ENCODE measurements around the gene PARD3. TPM values are rescaled to one million over a fixed set of nuclear protein-coding genes. Genes with fewer than 3 reads are reported as not detected.

PARD3 gene
- total RNA-seq, 2 donors from 2014 or later = 36.1 to 48.5 TPM

- H3K36me3 ChIP-seq (replicated peaks in 1 of 2; ENCODE audit: insufficient read depth in 1 of 2, low read depth in 2 of 2) = no peaks in the 10 kb centered on the region
- DNase-seq = no peak
- no peak for TF ChIP-seq POLR2A (IDR thresholded peaks at IDR 0.05)
- no peak for TF ChIP-seq CTCF (IDR thresholded peaks at IDR 0.05)
- no peak overlapping the region for H3K4me3 ChIP-seq
- H3K27ac ChIP-seq = no peak overlapping the region
- WGBS, 2 donors = 76 to 77% methylated on average over 6 of the region's 6 CpGs
- H3K27me3 ChIP-seq = no peaks in the 10 kb centered on the region
- intact Hi-C loops (cut with DNase I) = no loop called here
- no peak for ATAC-seq
- no peaks in the 10 kb centered on the region for H3K9me3 ChIP-seq
- peaks cover 10% of the 10 kb centered on the region for H3K4me1 ChIP-seq
These were observed 601.8 kb downstream of the PARD3 start for GRCh38 chr10:34213193-34213804.

GRCh38 chr10:34207343-34207742 is 607.8 kb downstream of the PARD3 start:
- ATAC-seq = no peak
- Histone ChIP-seq H3K9me3 (no peaks in the 10 kb centered on the region), H3K4me1 (no peaks in the 10 kb centered on the region), H3K27ac (no peak overlapping the region), H3K36me3 (replicated peaks in 1 of 2; ENCODE audit: insufficient read depth in 1 of 2, low read depth in 2 of 2) (no peaks in the 10 kb centered on the region), H3K4me3 (no peak overlapping the region), H3K27me3 (no peaks in the 10 kb centered on the region)
- intact Hi-C loops (cut with DNase I) = no loop called here
- WGBS, 2 donors = 72 to 87% methylated on average over 3 of the region's 3 CpGs
- DNase-seq = no peak
- no peak for TF ChIP-seq CTCF (IDR thresholded peaks at IDR 0.05)
- TF ChIP-seq POLR2A (IDR thresholded peaks at IDR 0.05) = no peak

- 41% methylated on average over 1 of the region's 1 CpG for WGBS, 2 donors
- ATAC-seq (no peak), DNase-seq (no peak)
- Histone ChIP-seq H3K9me3 (no peaks in the 10 kb centered on the region), H3K27ac (no peak overlapping the region), H3K4me1 (no peaks in the 10 kb centered on the region), H3K27me3 (no peaks in the 10 kb centered on the region), H3K4me3 (no peak overlapping the region), H3K36me3 (replicated peaks in 1 of 2; ENCODE audit: insufficient read depth in 1 of 2, low read depth in 2 of 2) (no peaks in the 10 kb centered on the region)
- TF ChIP-seq POLR2A (IDR thresholded peaks at IDR 0.05) (no peak), CTCF (IDR thresholded peaks at IDR 0.05) (no peak)
- intact Hi-C loops (cut with DNase I) = no loop called here
These were observed 608.2 kb downstream of the PARD3 start for GRCh38 chr10:34206935-34207268.

- WGBS, 2 donors = 92 to 99% methylated on average over 9 of the region's 9 CpGs
- no peak for ATAC-seq
- intact Hi-C loops (cut with DNase I) = no loop called here
These were observed 608.8 kb downstream of the PARD3 start for GRCh38 chr10:34206078-34206934.

More at GRCh38 chr10:34206078-34206934, 608.8 kb downstream of the PARD3 start:
- no peak overlapping the region for H3K27ac ChIP-seq
- H3K4me1 ChIP-seq = no peaks in the 10 kb centered on the region
- no peak for TF ChIP-seq CTCF (IDR thresholded peaks at IDR 0.05)
- no peak for TF ChIP-seq POLR2A (IDR thresholded peaks at IDR 0.05)
- no peak overlapping the region for H3K4me3 ChIP-seq
- no peaks in the 10 kb centered on the region for H3K9me3 ChIP-seq
- no peak for DNase-seq
- H3K36me3 ChIP-seq (replicated peaks in 1 of 2; ENCODE audit: insufficient read depth in 1 of 2, low read depth in 2 of 2) = no peaks in the 10 kb centered on the region
- H3K27me3 ChIP-seq = no peaks in the 10 kb centered on the region
